ENCODE results near the gene TMEM178A. TPM values are rescaled to one million over a fixed set of nuclear protein-coding genes. Genes with fewer than 3 reads are reported as not detected.

Gene TMEM178A
- total and polyA plus RNA-seq, 2 donors (not counting 1 experiment from before 2014, with no cell fraction given) = 0.69 to 0.99 TPM

DNA sequence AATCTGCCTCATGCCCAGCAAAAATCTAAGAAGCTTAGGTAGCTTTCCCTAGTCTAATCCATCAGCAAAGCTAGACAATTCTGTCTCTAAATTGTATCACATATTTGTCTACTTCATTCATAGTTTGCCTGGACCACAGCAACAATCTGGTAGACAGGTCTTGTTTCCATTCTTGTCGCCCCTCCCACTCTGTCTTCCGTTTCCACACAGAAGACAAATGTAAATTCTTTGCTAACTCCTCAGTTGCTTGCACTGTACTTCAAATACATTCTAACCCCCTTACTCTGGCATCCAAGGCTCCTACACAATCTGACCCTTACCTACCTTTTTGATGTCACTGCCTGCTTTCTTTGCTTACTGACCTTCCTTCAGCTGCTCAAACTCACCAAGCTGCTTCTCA is 73.2 kb downstream of the TMEM178A start:
- no peak overlapping the region for H3K4me3 Mint-ChIP-seq
- no peaks in the 10 kb centered on the region for H3K27me3 Mint-ChIP-seq
- H3K4me1 Mint-ChIP-seq = no peaks in the 10 kb centered on the region
- Histone ChIP-seq H3K9ac (ENCODE audit: low read length) (no peak overlapping the region), H3K36me3 (replicated peaks in 1 of 2; ENCODE audit: control extremely low read depth in 1 of 2, control insufficient read depth in 1 of 2, extremely low read depth in 1 of 2, insufficient read depth in 2 of 2, low read length in 1 of 2) (peaks cover 6 to 60% of the 10 kb centered on the region in 2 experiments), H2AFZ (ENCODE audit: insufficient read depth, low read depth, low read length, poor library complexity, severe bottlenecking) (no peak overlapping the region), H3K79me2 (ENCODE audit: control insufficient read depth, insufficient read depth, low read length) (no peaks in the 10 kb centered on the region), H3K4me1 (ENCODE audit: control insufficient read depth in 2 of 2, insufficient read depth in 2 of 2, low read length in 2 of 2) (no peaks in the 10 kb centered on the region), H3K27me3 (replicated peaks in 1 of 4; ENCODE audit: control extremely low read depth in 1 of 4, control insufficient read depth in 3 of 4, insufficient read depth in 4 of 4, low read length in 3 of 4) (no peaks in the 10 kb centered on the region), H3K4me2 (replicated peaks; ENCODE audit: low read depth, low read length, poor library complexity, severe bottlenecking) (no peak overlapping the region), H4K20me1 (ENCODE audit: control insufficient read depth, insufficient read depth, low read length, poor library complexity, severe bottlenecking) (no peaks in the 10 kb centered on the region), H3K9me3 (ENCODE audit: control extremely low read depth in 1 of 3, control insufficient read depth in 2 of 3, insufficient read depth in 1 of 3, low read length in 2 of 3) (no peaks in the 10 kb centered on the region), H3K4me3 (ENCODE audit: control extremely low read depth in 1 of 5, extremely low read depth in 1 of 5, insufficient read depth in 1 of 5, low read depth in 2 of 5, low read length in 4 of 5) (no peak overlapping the region), H3K27ac (ENCODE audit: low read length in 2 of 2) (no peak overlapping the region)
- ATAC-seq (ENCODE audit: low read depth) (no peak), DNase-seq (no peak)
- TF ChIP-seq EZH2 (IDR thresholded peaks at IDR 0.05; ENCODE audit: borderline replicate concordance, insufficient read depth, low read depth, low read length, poor library complexity, severe bottlenecking) (no peak), CTCF (IDR thresholded peaks at IDR 0.05) (no peak)
- POLR2A ChIA-PET = no interaction called here
- CTCF ChIA-PET = interaction anchor here (0.7 to 3.0 kb wide), 3 partner anchors 9 to 1157 kb away, joined by 3 to 10 read pairs (median 4); no protein-coding TSS in a partner anchor
- intact Hi-C loops (cut with micrococcal nuclease) = no loop called here
- H3K9me3 Mint-ChIP-seq (ENCODE audit: insufficient read depth) = no peaks in the 10 kb centered on the region
- WGBS (ENCODE audit: insufficient coverage) = 85% methylated on average over 2 of the region's 2 CpGs
- no peak overlapping the region for H3K27ac Mint-ChIP-seq

- Histone ChIP-seq H3K4me1 (ENCODE audit: control insufficient read depth in 2 of 2, insufficient read depth in 2 of 2, low read length in 2 of 2) (no peaks in the 10 kb centered on the region), H3K36me3 (replicated peaks in 1 of 2; ENCODE audit: control extremely low read depth in 1 of 2, control insufficient read depth in 1 of 2, extremely low read depth in 1 of 2, insufficient read depth in 2 of 2, low read length in 1 of 2) (peaks cover 6 to 58% of the 10 kb centered on the region in 2 experiments), H3K4me3 (ENCODE audit: control extremely low read depth in 1 of 5, extremely low read depth in 1 of 5, insufficient read depth in 1 of 5, low read depth in 2 of 5, low read length in 4 of 5) (no peak overlapping the region), H3K9me3 (ENCODE audit: control extremely low read depth in 1 of 3, control insufficient read depth in 2 of 3, insufficient read depth in 1 of 3, low read length in 2 of 3) (no peaks in the 10 kb centered on the region), H3K79me2 (ENCODE audit: control insufficient read depth, insufficient read depth, low read length) (no peaks in the 10 kb centered on the region), H3K4me2 (replicated peaks; ENCODE audit: low read depth, low read length, poor library complexity, severe bottlenecking) (no peak overlapping the region), H4K20me1 (ENCODE audit: control insufficient read depth, insufficient read depth, low read length, poor library complexity, severe bottlenecking) (no peaks in the 10 kb centered on the region), H3K27me3 (replicated peaks in 1 of 4; ENCODE audit: control extremely low read depth in 1 of 4, control insufficient read depth in 3 of 4, insufficient read depth in 4 of 4, low read length in 3 of 4) (no peaks in the 10 kb centered on the region), H3K9ac (ENCODE audit: low read length) (no peak overlapping the region), H2AFZ (ENCODE audit: insufficient read depth, low read depth, low read length, poor library complexity, severe bottlenecking) (no peak overlapping the region), H3K27ac (ENCODE audit: low read length in 2 of 2) (no peak overlapping the region)
- ATAC-seq (ENCODE audit: low read depth) (no peak), DNase-seq (no peak)
- CTCF ChIA-PET = interaction anchor here (0.7 to 3.0 kb wide), 3 partner anchors 9 to 1158 kb away, joined by 3 to 10 read pairs (median 4); no protein-coding TSS in a partner anchor
- 97% methylated on average over 5 of the region's 5 CpGs for WGBS (ENCODE audit: insufficient coverage)
- TF ChIP-seq EZH2 (IDR thresholded peaks at IDR 0.05; ENCODE audit: borderline replicate concordance, insufficient read depth, low read depth, low read length, poor library complexity, severe bottlenecking) = no peak
- TF ChIP-seq CTCF (IDR thresholded peaks at IDR 0.05) = no peak
- Mint-ChIP-seq H3K4me3 (no peak overlapping the region), H3K27me3 (no peaks in the 10 kb centered on the region), H3K27ac (no peak overlapping the region), H3K4me1 (no peaks in the 10 kb centered on the region), H3K9me3 (ENCODE audit: insufficient read depth) (no peaks in the 10 kb centered on the region)
- intact Hi-C loops (cut with micrococcal nuclease) = no loop called here
- POLR2A ChIA-PET = no interaction called here
Observed at GRCh38 chr2:39739386-39739785, 73.7 kb downstream of the TMEM178A start.

All from B cell (primary cell).